Hematopoietic multipotent progenitor cell treated with erythropoietin and hydrocortisone succinate and interleukin-3 and kit ligand, for 17 days (in vitro differentiated cells): ENCODE results near the gene CFP.
"Not testable (repeated sequence)": the region's sequence is repeated elsewhere in the genome, so short reads cannot be mapped to it uniquely, and the experiment has no call there.

Source experiments
- DNase-seq: peaks from one replicate; pipeline ENCODE4 v3.0.0-alpha.2; 2015; ENCODE audit warnings: low spot score

Gene CFP

DNA sequence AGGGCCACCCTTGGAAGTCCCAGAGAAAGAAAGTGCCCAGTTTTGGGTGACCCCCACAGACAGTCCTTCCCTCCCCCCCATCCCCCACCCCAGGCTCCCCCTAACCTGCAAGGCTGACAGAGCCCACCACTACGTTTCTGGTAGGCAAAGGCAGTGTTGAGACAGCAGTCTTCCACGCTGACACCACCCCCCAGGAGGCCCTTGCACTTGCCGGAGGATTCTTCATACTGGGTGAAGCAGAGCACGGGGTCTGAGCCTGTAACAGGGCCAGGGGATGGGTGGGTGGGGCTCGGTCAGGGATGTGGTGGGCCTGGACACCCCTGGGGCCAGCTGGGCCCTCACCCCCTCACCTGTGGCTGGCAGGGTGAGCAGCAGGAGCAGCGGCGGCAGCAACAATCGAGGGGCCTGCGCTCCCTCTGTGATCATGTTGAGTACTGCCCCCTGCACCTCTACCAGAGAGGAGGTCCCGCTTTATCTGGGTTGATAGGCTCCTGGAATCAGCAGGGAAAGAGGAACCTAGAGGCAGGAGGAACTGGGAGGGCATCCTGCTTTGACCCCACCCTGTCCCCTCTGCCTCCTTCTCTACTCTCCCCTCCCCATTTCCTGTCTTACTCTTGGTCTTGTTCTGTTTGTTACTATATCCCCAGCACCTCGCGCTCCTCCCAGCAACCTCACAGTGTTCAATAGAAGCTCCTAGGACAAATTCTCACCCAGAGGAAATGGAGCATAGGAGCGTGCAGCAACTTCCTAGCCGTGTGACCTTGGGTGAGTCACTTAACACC, at the start of gene CFP:
TSS of gene CFP (minus strand) at position 512 of the 782 bp plus-strand sequence. CDS start at position 426, 86 bp downstream.
- no peak for DNase-seq

- DNase-seq, result not testable (repeated sequence)
Measured at GRCh38 chrX:47675959-47676859, 46.5 kb upstream of the CFP start.

DNA sequence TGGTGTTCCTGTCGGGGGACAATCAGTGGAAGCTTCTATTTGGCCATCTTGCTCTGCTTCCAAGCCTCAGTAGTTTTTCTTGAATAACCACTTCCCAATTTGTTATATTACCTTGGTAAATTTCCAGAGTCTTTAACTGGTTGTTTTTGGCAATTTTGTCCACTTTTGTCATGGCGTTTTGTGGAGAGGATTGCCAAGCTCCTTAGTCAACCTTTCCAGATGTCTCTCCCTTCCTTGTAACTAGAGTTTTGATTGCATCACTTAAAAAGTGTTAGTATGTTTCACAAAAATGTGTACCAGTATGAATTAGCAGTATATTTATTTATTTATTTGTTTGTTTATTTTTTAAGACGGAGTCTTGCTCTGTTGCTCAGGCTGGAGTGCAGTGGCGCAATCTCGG, 45.0 kb upstream of the CFP start:
- DNase-seq, result no peak

GRCh38 chrX:47665797-47666196, 36.1 kb upstream of the CFP start:
- not testable (repeated sequence) for DNase-seq

GRCh38 chrX:47664737-47665136, 35.0 kb upstream of the CFP start:
- DNase-seq, result no peak

GRCh38 chrX:47662144-47662657, 32.5 kb upstream of the CFP start:
- no peak for DNase-seq

DNA sequence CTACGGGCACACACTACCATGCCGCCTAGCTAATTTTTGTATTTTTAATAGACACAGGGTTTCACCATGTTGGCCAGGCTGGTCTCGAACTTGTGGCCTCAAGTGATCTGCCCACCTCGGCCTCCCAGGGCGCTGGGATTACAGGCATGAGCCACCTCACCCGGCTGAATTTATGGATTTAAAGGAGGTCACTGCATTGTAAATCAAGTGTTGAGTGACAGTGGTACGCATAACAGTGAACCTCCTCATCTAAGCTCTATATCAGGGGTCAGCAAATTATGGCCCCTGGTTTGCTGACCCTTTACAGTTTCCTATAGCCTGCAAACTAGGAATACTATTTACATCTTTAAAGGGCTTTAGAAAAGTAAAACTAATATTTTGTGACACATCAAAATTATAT, 31.8 kb upstream of the CFP start:
- DNase-seq, result no peak

- DNase-seq, result no peak
Measured at GRCh38 chrX:47659421-47659726, 29.6 kb upstream of the CFP start.

- DNase-seq, result peak; percentile 86
Measured at GRCh38 chrX:47658684-47659420, 29.1 kb upstream of the CFP start, which contains the start of gene UXT. Gene UXT (minus strand): TSS chrX:47659180. CDS start chrX:47658927, 253 bp downstream.

- no peak for DNase-seq
Measured at GRCh38 chrX:47658301-47658683, 28.6 kb upstream of the CFP start.

DNA sequence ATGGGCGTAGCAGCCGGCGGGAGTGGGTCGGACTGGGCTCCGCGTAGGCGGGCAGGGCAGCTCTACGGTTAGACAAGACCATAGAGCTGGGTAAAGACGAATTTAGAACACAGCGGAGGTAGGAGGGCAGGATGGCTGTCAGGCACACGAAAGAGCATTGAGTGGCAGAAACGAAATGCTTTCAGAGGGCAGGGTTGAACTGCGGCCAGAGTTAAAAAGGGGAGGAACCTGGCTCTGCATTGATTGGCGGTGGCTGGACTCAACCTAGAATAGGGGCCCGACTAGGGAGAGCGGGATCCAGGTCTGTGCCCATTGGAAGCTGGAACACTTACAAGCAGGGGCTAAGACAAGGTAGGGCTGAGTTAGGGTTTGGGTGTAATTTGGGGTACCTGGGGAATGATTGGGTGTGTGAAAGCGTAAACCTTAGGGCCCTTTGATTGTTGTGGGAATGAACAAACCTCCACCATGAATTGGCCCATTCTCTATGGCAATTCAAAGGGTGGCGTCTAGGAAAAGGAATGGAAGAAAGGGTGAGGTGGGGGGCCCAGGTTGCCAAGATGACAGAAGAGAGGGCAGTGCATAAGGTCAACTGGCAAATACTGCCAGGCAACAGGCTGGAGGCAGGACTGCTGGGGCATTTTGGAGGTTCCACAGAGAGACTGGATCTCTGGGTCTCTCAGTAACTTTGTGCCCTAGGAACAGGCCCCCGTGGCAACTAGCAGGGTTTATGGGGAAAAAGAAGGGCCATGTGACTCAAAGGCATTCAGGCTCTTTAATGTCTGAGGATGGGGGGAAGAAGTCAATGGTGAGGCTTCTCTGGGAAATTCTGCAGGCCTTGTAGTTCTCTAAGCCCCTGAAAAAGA, 21.5 kb upstream of the CFP start:
- DNase-seq, result no peak

- peak; percentile 85 for DNase-seq
Measured at GRCh38 chrX:47650164-47651042, 20.7 kb upstream of the CFP start, which contains the start of gene ELK1. Gene ELK1 (minus strand): TSS chrX:47650563. CDS start chrX:47641441, 9,122 bp downstream.

GRCh38 chrX:47649781-47650163, 20.0 kb upstream of the CFP start:
- DNase-seq, result no peak

DNA sequence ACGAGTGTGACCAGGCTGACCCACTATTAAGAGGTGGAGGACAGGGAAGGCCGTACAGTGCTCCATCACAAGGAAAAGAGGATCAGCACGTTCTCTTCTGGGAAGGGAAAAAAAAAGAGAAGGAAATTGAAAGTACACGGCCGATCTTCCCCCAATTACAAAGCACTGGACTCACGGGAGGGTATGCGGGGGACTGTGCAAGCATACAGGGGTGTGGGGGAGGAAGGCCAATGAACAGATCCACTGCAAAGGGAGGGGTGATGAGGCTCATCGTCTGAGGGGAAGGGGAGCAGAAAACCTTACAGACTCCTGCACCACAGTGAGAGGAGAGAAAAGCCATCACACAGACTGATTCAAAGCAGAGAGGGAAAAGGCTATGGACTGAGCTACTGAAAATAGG, 19.5 kb upstream of the CFP start:
- no peak for DNase-seq

DNA sequence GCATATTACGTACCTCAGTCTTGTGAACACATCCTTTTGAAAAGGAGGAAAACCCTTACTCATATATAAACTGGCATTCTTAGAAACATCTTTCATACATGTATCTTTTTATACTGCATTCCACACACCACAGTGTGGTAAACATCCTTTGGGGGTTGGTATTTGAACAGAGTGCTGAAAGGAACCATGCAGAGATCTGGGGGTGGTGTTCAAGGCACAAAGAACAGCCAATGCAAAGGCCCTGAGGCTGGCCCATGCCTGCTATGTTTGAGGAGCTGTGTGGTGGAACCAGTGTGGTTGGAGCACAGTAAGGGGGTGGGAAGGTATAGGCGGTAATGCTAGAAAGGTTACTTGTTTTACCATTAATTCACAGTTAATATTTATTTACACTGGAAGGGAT, 18.6 kb upstream of the CFP start:
- no peak for DNase-seq

GRCh38 chrX:47646636-47647035, 16.9 kb upstream of the CFP start:
- no peak for DNase-seq

GRCh38 chrX:47645530-47645929, 15.8 kb upstream of the CFP start:
- DNase-seq, result no peak

DNA sequence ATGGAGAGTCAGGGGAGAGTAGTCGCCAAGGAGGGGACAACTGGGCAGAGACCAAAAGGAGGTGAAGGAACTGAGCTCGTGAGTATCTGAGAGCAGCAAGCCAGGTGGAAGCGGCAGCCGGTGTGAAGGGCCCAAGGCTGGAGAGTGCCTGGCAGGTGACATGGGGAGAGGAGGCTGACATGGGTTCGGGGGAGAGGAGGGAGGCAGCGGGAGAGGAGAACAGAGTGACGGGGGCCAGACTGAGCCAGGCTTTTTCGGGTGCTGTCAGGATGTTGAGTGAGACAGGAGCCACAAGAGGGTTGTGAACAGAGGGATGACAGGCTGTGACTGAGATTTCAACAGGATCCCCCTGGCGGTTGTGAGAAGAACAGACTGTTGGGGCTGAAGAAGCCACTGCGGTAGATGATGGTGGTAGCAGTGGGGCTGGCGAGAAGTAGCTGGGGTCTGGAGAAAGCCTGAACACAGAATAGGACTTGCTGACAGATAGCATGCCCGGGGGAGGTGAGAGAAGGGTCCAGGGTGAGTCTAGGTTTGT, 14.9 kb upstream of the CFP start:
- DNase-seq, result peak; percentile 14

- DNase-seq, result no peak
Measured at GRCh38 chrX:47643926-47644325, 14.2 kb upstream of the CFP start.

GRCh38 chrX:47638816-47639215, 9.1 kb upstream of the CFP start:
- no peak for DNase-seq
